Measurements from ENCODE around the gene OR52E6. TPM values are rescaled to one million over a fixed set of nuclear protein-coding genes. Genes with fewer than 3 reads are reported as not detected.

OR52E6 gene
- total RNA-seq = 0.43 TPM in 1 of 2 replicates, not detected in the other

GRCh38 chr11:5841797-5842196, at the start of gene OR52E6:
TSS of gene OR52E6 (minus strand) at chr11:5841897. CDS start at chr11:5841897, 0 bp downstream.
- TF ChIP-seq, protein P1, sequence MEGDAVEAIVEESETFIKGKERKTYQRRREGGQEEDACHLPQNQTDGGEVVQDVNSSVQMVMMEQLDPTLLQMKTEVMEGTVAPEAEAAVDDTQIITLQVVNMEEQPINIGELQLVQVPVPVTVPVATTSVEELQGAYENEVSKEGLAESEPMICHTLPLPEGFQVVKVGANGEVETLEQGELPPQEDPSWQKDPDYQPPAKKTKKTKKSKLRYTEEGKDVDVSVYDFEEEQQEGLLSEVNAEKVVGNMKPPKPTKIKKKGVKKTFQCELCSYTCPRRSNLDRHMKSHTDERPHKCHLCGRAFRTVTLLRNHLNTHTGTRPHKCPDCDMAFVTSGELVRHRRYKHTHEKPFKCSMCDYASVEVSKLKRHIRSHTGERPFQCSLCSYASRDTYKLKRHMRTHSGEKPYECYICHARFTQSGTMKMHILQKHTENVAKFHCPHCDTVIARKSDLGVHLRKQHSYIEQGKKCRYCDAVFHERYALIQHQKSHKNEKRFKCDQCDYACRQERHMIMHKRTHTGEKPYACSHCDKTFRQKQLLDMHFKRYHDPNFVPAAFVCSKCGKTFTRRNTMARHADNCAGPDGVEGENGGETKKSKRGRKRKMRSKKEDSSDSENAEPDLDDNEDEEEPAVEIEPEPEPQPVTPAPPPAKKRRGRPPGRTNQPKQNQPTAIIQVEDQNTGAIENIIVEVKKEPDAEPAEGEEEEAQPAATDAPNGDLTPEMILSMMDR (IDR thresholded peaks at IDR 0.05; ENCODE audit: insufficient read depth, low read depth, low read length) = no peak
- no peak within 1 kb of the TSS for H3K4me3 ChIP-seq (ENCODE audit: low read depth, low read length)
- no peak for DNase-seq (ENCODE audit: low read depth)

DNA sequence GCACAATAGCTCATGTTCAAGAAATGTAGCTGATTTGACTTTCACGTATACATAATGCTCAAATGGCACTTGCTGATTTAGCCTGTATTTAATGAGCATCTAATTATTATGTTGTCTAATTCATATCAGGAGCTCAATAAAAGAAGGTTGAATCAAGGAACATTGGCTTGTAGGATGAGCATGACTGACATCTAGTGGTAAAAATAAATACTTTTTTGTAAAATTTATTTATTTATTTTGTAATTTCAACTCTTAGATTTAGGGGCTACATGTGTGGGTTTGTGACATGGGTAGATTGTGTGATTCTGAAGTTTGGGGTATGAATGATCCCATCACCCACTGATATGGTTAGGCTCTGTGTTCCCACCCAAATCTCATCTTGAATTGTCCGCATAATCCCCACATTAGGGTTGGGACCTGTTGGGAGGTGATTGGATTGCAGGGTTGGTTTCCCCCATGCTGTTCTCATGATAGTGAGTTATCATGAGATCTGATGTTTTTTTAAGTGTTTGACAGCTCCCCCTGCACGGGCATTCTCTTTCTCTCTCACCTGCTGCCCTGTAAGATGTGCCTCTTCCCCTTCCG, 49.6 kb upstream of the OR52E6 start:
- no peak overlapping the region for H3K4me3 ChIP-seq (ENCODE audit: low read depth, low read length)
- TF ChIP-seq, protein P1 (IDR thresholded peaks at IDR 0.05; ENCODE audit: insufficient read depth, low read depth, low read length) = peak; percentile 43
- peak; percentile 19 for DNase-seq (ENCODE audit: low read depth)

- no peak overlapping the region for H3K4me3 ChIP-seq (ENCODE audit: low read depth, low read length)
- no peak for DNase-seq (ENCODE audit: low read depth)
- TF ChIP-seq, protein P1 (IDR thresholded peaks at IDR 0.05; ENCODE audit: insufficient read depth, low read depth, low read length) = no peak
Observed at GRCh38 chr11:5887661-5888060, 46.0 kb upstream of the OR52E6 start.

- TF ChIP-seq, protein P1 (IDR thresholded peaks at IDR 0.05; ENCODE audit: insufficient read depth, low read depth, low read length) = no peak
- no peak for DNase-seq (ENCODE audit: low read depth)
- H3K4me3 ChIP-seq (ENCODE audit: low read depth, low read length) = no peak overlapping the region
Observed at GRCh38 chr11:5887172-5887571, 45.5 kb upstream of the OR52E6 start.

- no peak overlapping the region for H3K4me3 ChIP-seq (ENCODE audit: low read depth, low read length)
- TF ChIP-seq, protein P1 (IDR thresholded peaks at IDR 0.05; ENCODE audit: insufficient read depth, low read depth, low read length) = no peak
- no peak for DNase-seq (ENCODE audit: low read depth)
Observed at GRCh38 chr11:5881756-5882155, 40.1 kb upstream of the OR52E6 start.

- TF ChIP-seq, protein P1 (IDR thresholded peaks at IDR 0.05; ENCODE audit: insufficient read depth, low read depth, low read length) = no peak
- no peak for DNase-seq (ENCODE audit: low read depth)
- H3K4me3 ChIP-seq (ENCODE audit: low read depth, low read length) = no peak within 1 kb of the TSS
Observed at GRCh38 chr11:5880329-5880728, 38.6 kb upstream of the OR52E6 start, which contains the start of gene OR52E4. TSS of gene OR52E4 (plus strand) at chr11:5880629. CDS start at chr11:5884293, 3,664 bp downstream.

DNA sequence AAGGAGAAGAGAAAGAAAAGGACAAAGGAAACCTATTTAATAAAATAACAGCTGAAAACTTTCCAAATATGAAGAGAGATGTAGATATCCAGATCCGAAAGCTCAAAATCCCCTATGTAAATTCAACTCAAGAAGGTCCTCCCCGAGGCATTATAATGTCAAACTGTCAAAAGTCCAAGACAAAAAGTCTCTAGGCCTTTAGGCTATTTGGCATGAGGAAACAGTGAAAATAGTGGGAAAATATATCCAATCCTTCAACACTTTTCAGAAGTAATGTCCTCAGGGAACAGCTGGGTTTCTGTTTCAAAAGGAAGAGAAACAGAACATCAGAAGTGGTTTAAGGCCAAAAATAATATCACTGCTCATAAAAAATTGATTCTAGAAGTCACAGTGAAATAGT, 36.9 kb upstream of the OR52E6 start:
- no peak overlapping the region for H3K4me3 ChIP-seq (ENCODE audit: low read depth, low read length)
- DNase-seq (ENCODE audit: low read depth) = no peak
- TF ChIP-seq, protein P1 (IDR thresholded peaks at IDR 0.05; ENCODE audit: insufficient read depth, low read depth, low read length) = no peak
